Lung (tissue), 12 donors: ENCODE data around the gene THOC7. TPM values are rescaled to one million over a fixed set of nuclear protein-coding genes. Genes with fewer than 3 reads are reported as not detected.
A peak's percentile ranks its signal among the peaks of the same experiment; 100 is the strongest.

ENCODE experiments used
- ATAC-seq: fragments of 200-7000 bp; cut with Tn5 transposase; one replicate; pipeline ENCODE4 v1.9.1; 2020; ENCODE audit warnings: moderate number of reproducible peaks; ENCODE audit not compliant: insufficient read depth, low FRiP score
- DNase-seq, 3 donors: peaks; one replicate each; pipeline ENCODE4 v3.0.0-alpha.2; 2013 to 2017
- H3K27ac ChIP-seq, 2 donors: one replicate each; pipeline ENCODE4 v1.5.1; 2013; ENCODE audit warnings: mild to moderate bottlenecking in 2 of 2, moderate library complexity in 2 of 2, control low read depth in 1 of 2, inconsistent platforms in 1 of 2, low read depth in 1 of 2, low read length in 1 of 2
- H3K27me3 ChIP-seq, 3 donors: one replicate each; pipeline ENCODE4 v1.5.1; 2013; ENCODE audit warnings: low read length in 2 of 3; ENCODE audit not compliant: control insufficient read depth in 3 of 3, insufficient read depth in 3 of 3
- H3K36me3 ChIP-seq, 4 donors: one replicate each; pipeline ENCODE4 v1.5.1; 2013; ENCODE audit warnings: low read length in 4 of 4, mild to moderate bottlenecking in 1 of 4, moderate library complexity in 1 of 4; ENCODE audit not compliant: control insufficient read depth in 4 of 4, insufficient read depth in 4 of 4
- H3K4me1 ChIP-seq, 5 donors: one replicate each; pipeline ENCODE4 v1.5.1; 2013; ENCODE audit warnings: low read length in 5 of 5, mild to moderate bottlenecking in 2 of 5, moderate library complexity in 1 of 5; ENCODE audit not compliant: control insufficient read depth in 5 of 5, insufficient read depth in 5 of 5
- H3K4me3 ChIP-seq: one replicate; pipeline ENCODE4 v1.5.1; 2013; ENCODE audit warnings: mild to moderate bottlenecking, control low read depth, moderate library complexity
- H3K9ac ChIP-seq, 2 donors: one replicate each; pipeline ENCODE4 v1.5.1; 2013; ENCODE audit warnings: low read length in 2 of 2, control low read depth in 1 of 2; ENCODE audit not compliant: insufficient read depth in 1 of 2
- H3K9me3 ChIP-seq, 4 donors: one replicate each; pipeline ENCODE4 v1.5.1; 2013; ENCODE audit warnings: low read length in 3 of 4, mild to moderate bottlenecking in 1 of 4, moderate library complexity in 1 of 4; ENCODE audit not compliant: control insufficient read depth in 4 of 4, insufficient read depth in 3 of 4
- CTCF ChIP-seq: IDR thresholded peaks from 2 replicates; pipeline ENCODE4 v1.5.1; 2012; ENCODE audit warnings: mild to moderate bottlenecking; ENCODE audit errors: control extremely low read depth, extremely low read depth
- WGBS, 2 donors: extraction: QIAGEN DNeasy Blood & Tissue Kit; methylation state at CpG; one replicate each; pipeline ENCODE4 v1.1.7; 2013; 5-methylcytosine and 5-hydroxymethylcytosine counted together
- polyA plus RNA-seq, 2 donors: library from polyadenylated mRNA; stranded (reverse); fragments of 200-250 nt; gene quantifications; one replicate each; pipeline ENCODE4 v1.2.1, GENCODE V29; 2013
- total RNA-seq, 2 donors: library from RNA; depleted of rRNA in 1 of 2; stranded (reverse); fragments of >200 nt in 1 of 2; gene quantifications; one replicate each; pipeline ENCODE4 v1.2.1, GENCODE V29; 2014 to 2021
- donor health status: control.
- donor health status: control.
- donor health status: Bipolar disorder and iron deficiency.
- donor health status: healthy.
- donor health status: DM: yes; HTN: yes; CAD: no.

THOC7 gene
- total and polyA plus RNA-seq, 4 donors, result 38.1 to 124 (median 42.5) TPM

GRCh38 chr3:63870615-63871005 lies 7.0 kb upstream of the THOC7 start:
- Histone ChIP-seq H3K4me3 (no peak overlapping the region), H3K9me3 (no peaks in the 10 kb centered on the region), H3K27me3 (no peaks in the 10 kb centered on the region), H3K9ac (no peak overlapping the region), H3K4me1 (peaks cover 0 to 3% (median 3%) of the 10 kb centered on the region in 5 donors), H3K27ac (no peak overlapping the region), H3K36me3 (no peaks in the 10 kb centered on the region)
- no peak for TF ChIP-seq CTCF
- no peak for ATAC-seq
- WGBS, 2 donors, result 62 to 70% methylated on average over 2 of the region's 2 CpGs
- no peak for DNase-seq

- H3K27ac ChIP-seq, result no peak overlapping the region
- DNase-seq (no peak), ATAC-seq (no peak)
- 92 to 93% methylated on average over 3 of the region's 3 CpGs for WGBS, 2 donors
- no peak for TF ChIP-seq CTCF
- H3K36me3 ChIP-seq, result no peaks in the 10 kb centered on the region
- H3K9me3 ChIP-seq, result no peaks in the 10 kb centered on the region
- H3K27me3 ChIP-seq, result no peaks in the 10 kb centered on the region
- H3K4me1 ChIP-seq, result peaks cover 0 to 4% (median 1%) of the 10 kb centered on the region in 5 donors
- H3K4me3 ChIP-seq, result no peak overlapping the region
- no peak overlapping the region for H3K9ac ChIP-seq
These were observed 6.5 kb upstream of the THOC7 start for GRCh38 chr3:63869940-63870614.

GRCh38 chr3:63867225-63867624 lies 3.6 kb upstream of the THOC7 start:
- H3K9ac ChIP-seq, result no peak overlapping the region
- H3K4me1 ChIP-seq, result peaks cover 0 to 15% (median 7%) of the 10 kb centered on the region in 5 donors
- H3K27ac ChIP-seq, result no peak overlapping the region
- no peak for TF ChIP-seq CTCF
- H3K36me3 ChIP-seq, result no peaks in the 10 kb centered on the region
- WGBS, 2 donors, result 96 to 100% methylated on average over 1 of the region's 1 CpG
- no peak for ATAC-seq
- no peak overlapping the region for H3K4me3 ChIP-seq
- H3K9me3 ChIP-seq, result no peaks in the 10 kb centered on the region
- no peaks in the 10 kb centered on the region for H3K27me3 ChIP-seq
- DNase-seq, result no peak

- ATAC-seq, result no peak
- TF ChIP-seq CTCF, result no peak
These were observed 1.3 kb upstream of the THOC7 start for GRCh38 chr3:63864965-63865327.

More at GRCh38 chr3:63864965-63865327, 1.3 kb upstream of the THOC7 start:
- Histone ChIP-seq H3K4me1 (peaks cover 3 to 15% (median 7%) of the 10 kb centered on the region in 5 donors), H3K36me3 (no peaks in the 10 kb centered on the region), H3K9ac (peak overlapping the region; percentile 20 to 83), H3K27me3 (no peaks in the 10 kb centered on the region), H3K9me3 (no peaks in the 10 kb centered on the region), H3K27ac (peak overlapping the region in 1 of 2 donors; percentile 91), H3K4me3 (peak overlapping the region; percentile 93)
- 2 to 3% methylated on average over 3 of the region's 3 CpGs for WGBS, 2 donors
- no peak for DNase-seq
